H9 (cell line): Measurements from ENCODE around the gene TENM4. TPM values are rescaled to one million over a fixed set of nuclear protein-coding genes. Genes with fewer than 3 reads are reported as not detected.

Experiments
- DNase-seq: peaks from one replicate; pipeline ENCODE4 v3.0.0-alpha.2; 2017
- H2AFZ ChIP-seq: one replicate; pipeline ENCODE4 v1.6.1; 2013; ENCODE audit warnings: mild to moderate bottlenecking, low read length, control low read depth, moderate library complexity
- H2AK5ac ChIP-seq: 2 replicates; pipeline ENCODE4 v1.6.1; 2013; ENCODE audit warnings: low read length, control low read depth, mixed read lengths; ENCODE audit not compliant: insufficient read length
- H2BK120ac ChIP-seq: one replicate; pipeline ENCODE4 v1.6.1; 2013; ENCODE audit warnings: low read depth, mild to moderate bottlenecking, low read length, control low read depth, inconsistent platforms; ENCODE audit not compliant: poor library complexity, severe bottlenecking
- H2BK12ac ChIP-seq: 2 replicates; pipeline ENCODE4 v1.6.1; 2013; ENCODE audit warnings: low read length, control low read depth, mixed read lengths, low read depth; ENCODE audit not compliant: insufficient read length
- H2BK15ac ChIP-seq: 2 replicates; pipeline ENCODE4 v1.6.1; 2013; ENCODE audit warnings: low read depth, low read length, control low read depth
- H2BK20ac ChIP-seq: one replicate; pipeline ENCODE4 v1.6.1; 2013; ENCODE audit warnings: low read depth, mild to moderate bottlenecking, low read length, control low read depth, inconsistent platforms; ENCODE audit not compliant: poor library complexity, severe bottlenecking
- H2BK5ac ChIP-seq: 2 replicates; pipeline ENCODE4 v1.6.1; 2013; ENCODE audit warnings: low read length, control low read depth, mixed read lengths; ENCODE audit not compliant: insufficient read length
- H3K14ac ChIP-seq: 2 replicates; pipeline ENCODE4 v1.6.1; 2013; ENCODE audit warnings: low read length, control low read depth; ENCODE audit not compliant: insufficient read depth
- H3K18ac ChIP-seq: 2 replicates; pipeline ENCODE4 v1.6.1; 2013; ENCODE audit warnings: low read depth, mild to moderate bottlenecking, mixed read lengths, low read length, control low read depth; ENCODE audit not compliant: insufficient read length
- H3K23ac ChIP-seq: 2 replicates; pipeline ENCODE4 v1.6.1; 2013; ENCODE audit warnings: low read length, control low read depth, mixed read lengths, low read depth; ENCODE audit not compliant: insufficient read length
- H3K23me2 ChIP-seq: 2 replicates; pipeline ENCODE4 v1.6.1; 2013; ENCODE audit warnings: low read depth, mild to moderate bottlenecking, mixed read lengths, low read length, control low read depth; ENCODE audit not compliant: insufficient read length, poor library complexity, severe bottlenecking
- H3K27ac ChIP-seq: 2 replicates; pipeline ENCODE4 v1.5.1; 2013; ENCODE audit warnings: low read length, control low read depth, mixed read lengths, low read depth; ENCODE audit not compliant: insufficient read length
- H3K27me3 ChIP-seq: 2 replicates; pipeline ENCODE4 v1.6.1; 2013; ENCODE audit warnings: low read length, control low read depth, inconsistent platforms; ENCODE audit not compliant: insufficient read depth
- H3K4ac ChIP-seq: 2 replicates; pipeline ENCODE4 v1.6.1; 2013; ENCODE audit warnings: low read depth, mild to moderate bottlenecking, control low read depth, inconsistent platforms, low read length, moderate library complexity
- H3K4me1 ChIP-seq: 2 replicates; pipeline ENCODE4 v1.6.1; 2013; ENCODE audit warnings: low read length, control low read depth, inconsistent platforms; ENCODE audit not compliant: insufficient read depth
- H3K4me2 ChIP-seq: 2 replicates; pipeline ENCODE4 v1.6.1; 2013; ENCODE audit warnings: low read length, control low read depth, mixed read lengths; ENCODE audit not compliant: insufficient read length, insufficient read depth
- H3K56ac ChIP-seq: 2 replicates; pipeline ENCODE4 v1.6.1; 2013; ENCODE audit warnings: low read depth, mild to moderate bottlenecking, mixed read lengths, low read length, control low read depth; ENCODE audit not compliant: insufficient read length
- H3K79me1 ChIP-seq: 2 replicates; pipeline ENCODE4 v1.6.1; 2013; ENCODE audit warnings: low read depth, mild to moderate bottlenecking, moderate library complexity, low read length, control low read depth, inconsistent platforms; ENCODE audit not compliant: insufficient read depth, poor library complexity, severe bottlenecking
- H3K79me2 ChIP-seq: 2 replicates; pipeline ENCODE4 v1.6.1; 2013; ENCODE audit warnings: low read length, control low read depth, inconsistent platforms; ENCODE audit not compliant: insufficient read depth
- H3K9ac ChIP-seq: 2 replicates; pipeline ENCODE4 v1.6.1; 2013; ENCODE audit warnings: low read length, control low read depth, mixed read lengths; ENCODE audit not compliant: insufficient read length; ENCODE audit errors: extremely low read depth
- H3K9me3 ChIP-seq: one replicate; pipeline ENCODE4 v1.6.1; 2013; ENCODE audit warnings: low read depth, low read length, inconsistent platforms; ENCODE audit not compliant: control insufficient read depth
- H3T11ph ChIP-seq: one replicate; pipeline ENCODE4 v1.6.1; 2013; ENCODE audit warnings: mild to moderate bottlenecking, low read length, control low read depth, inconsistent platforms
- H4K20me1 ChIP-seq: one replicate; pipeline ENCODE4 v1.6.1; 2013; ENCODE audit not compliant: control insufficient read depth, insufficient read length, insufficient read depth
- H4K5ac ChIP-seq: 2 replicates; pipeline ENCODE4 v1.6.1; 2013; ENCODE audit warnings: low read depth, mild to moderate bottlenecking, mixed read lengths, low read length, control low read depth; ENCODE audit not compliant: insufficient read length
- H4K8ac ChIP-seq: replicated peaks from 2 replicates; pipeline ENCODE4 v1.6.1; 2013; ENCODE audit warnings: low read length, control low read depth, mixed read lengths, low read depth; ENCODE audit not compliant: insufficient read length
- H4K91ac ChIP-seq: 2 replicates; pipeline ENCODE4 v1.6.1; 2013; ENCODE audit warnings: low read depth, mild to moderate bottlenecking, moderate library complexity, mixed read lengths, low read length, control low read depth; ENCODE audit not compliant: insufficient read length
- H3K27ac Mint-ChIP-seq, 3 experiments: 2 replicates in 2 of 3; 3 replicates in 1 of 3; pipeline ENCODE4 v1.8.0; 2020 to 2021; ENCODE audit warnings: mixed read lengths in 3 of 3, mild to moderate bottlenecking in 1 of 3, moderate library complexity in 1 of 3
- H3K27me3 Mint-ChIP-seq: 2 replicates; pipeline ENCODE4 v1.8.0; 2021; ENCODE audit warnings: low read depth, mild to moderate bottlenecking, moderate library complexity, mixed read lengths
- H3K36me3 Mint-ChIP-seq, 3 experiments: 2 replicates in 2 of 3; 3 replicates in 1 of 3; pipeline ENCODE4 v1.8.0; 2020 to 2021; ENCODE audit warnings: low read depth in 3 of 3, mixed read lengths in 3 of 3; ENCODE audit not compliant: insufficient read depth in 1 of 3
- H3K4me1 Mint-ChIP-seq, 2 experiments: 2 replicates each; pipeline ENCODE4 v1.8.0; 2020; ENCODE audit warnings: mixed read lengths in 2 of 2
- H3K4me3 Mint-ChIP-seq, 2 experiments: 2 replicates in 1 of 2; 3 replicates in 1 of 2; pipeline ENCODE4 v1.8.0; 2020 to 2021; ENCODE audit warnings: mild to moderate bottlenecking in 2 of 2, mixed read lengths in 2 of 2, moderate library complexity in 1 of 2
- H3K9me3 Mint-ChIP-seq, 2 experiments: 2 replicates in 1 of 2; 3 replicates in 1 of 2; pipeline ENCODE4 v1.8.0; 2020; ENCODE audit warnings: mild to moderate bottlenecking in 2 of 2, mixed read lengths in 2 of 2, moderate library complexity in 1 of 2
- CTCF ChIP-seq: fragments of 200-600 bp; sonication (generic); conservative IDR thresholded peaks from 3 replicates; pipeline ENCODE4 v1.8.0; 2021; ENCODE audit warnings: antibody characterized with exemption, mild to moderate bottlenecking
- WGBS: extraction: QIAGEN DNeasy Blood & Tissue Kit; methylation state at CpG from one replicate; pipeline ENCODE4 v1.1.7; 2013; ENCODE audit warnings: missing lambda C conversion rate, low lambda C conversion rate, mixed read lengths; ENCODE audit not compliant: insufficient read length; ENCODE audit errors: extremely low coverage; 5-methylcytosine and 5-hydroxymethylcytosine counted together
- total RNA-seq: library from RNA; stranded (reverse); gene quantifications from 2 replicates; pipeline ENCODE4 v1.2.1, GENCODE V29; 2021

Gene TENM4
- total RNA-seq, 1 experiment from 2014 or later = 4.6 TPM

- Histone ChIP-seq H3K4me2 (no peak overlapping the region), H2AK5ac (no peak overlapping the region), H3K9ac (no peak overlapping the region), H3K4ac (no peak overlapping the region), H3K9me3 (no peaks in the 10 kb centered on the region), H2BK12ac (no peak overlapping the region), H2BK20ac (no peak overlapping the region), H3K79me1 (no peaks in the 10 kb centered on the region), H3K14ac (no peak overlapping the region; the same call in 1 of the 2 replicates), H3K27ac (no peak overlapping the region), H2AFZ (no peak overlapping the region), H4K8ac (no peak overlapping the region), H3K4me1 (no peaks in the 10 kb centered on the region), H4K5ac (no peak overlapping the region), H2BK5ac (no peak overlapping the region), H2BK15ac (no peak overlapping the region), H3K23ac (no peak overlapping the region), H3K27me3 (no peaks in the 10 kb centered on the region; the same call in 1 of the 2 replicates), H4K20me1 (no peaks in the 10 kb centered on the region), H3K18ac (no peak overlapping the region), H2BK120ac (no peak overlapping the region), H3K79me2 (no peaks in the 10 kb centered on the region), H4K91ac (no peak overlapping the region), H3T11ph (no peak overlapping the region), H3K56ac (no peak overlapping the region), H3K23me2 (no peaks in the 10 kb centered on the region)
- TF ChIP-seq CTCF = no peak
- no peak for DNase-seq
- H3K36me3 Mint-ChIP-seq = no peaks in the 10 kb centered on the region
- no peak overlapping the region for H3K4me3 Mint-ChIP-seq
- H3K9me3 Mint-ChIP-seq = no peaks in the 10 kb centered on the region
- H3K27me3 Mint-ChIP-seq = no peaks in the 10 kb centered on the region
- no peak overlapping the region for H3K27ac Mint-ChIP-seq
- no CpG with 5 or more reads among the region's 3 CpGs for WGBS
- H3K4me1 Mint-ChIP-seq = peaks cover 17 to 23% of the 10 kb centered on the region in 2 experiments
Measured at GRCh38 chr11:78787696-78788095, 653.1 kb downstream of the TENM4 start.
